Colonic mucosa (tissue), 4 donors: Measurements from ENCODE around the gene UBE2Q2. TPM values are rescaled to one million over a fixed set of nuclear protein-coding genes. Genes with fewer than 3 reads are reported as not detected.
"Not testable (repeated sequence)": the region's sequence is repeated elsewhere in the genome, so short reads cannot be mapped to it uniquely, and the experiment has no call there.

Experiments used
- DNase-seq: peaks from one replicate; pipeline ENCODE4 v3.0.0-alpha.2; 2020
- H3K27ac ChIP-seq: fragments of 200-600 bp; one replicate; pipeline ENCODE4 v1.8.0; 2021
- H3K27me3 ChIP-seq: fragments of 200-600 bp; one replicate; pipeline ENCODE4 v1.8.0; 2021
- H3K36me3 ChIP-seq: fragments of 200-600 bp; one replicate; pipeline ENCODE4 v1.8.0; 2021
- H3K4me1 ChIP-seq: fragments of 200-600 bp; one replicate; pipeline ENCODE4 v1.8.0; 2021; ENCODE audit warnings: mild to moderate bottlenecking
- H3K4me3 ChIP-seq: fragments of 200-600 bp; one replicate; pipeline ENCODE4 v1.8.0; 2021
- H3K9ac ChIP-seq, 2 donors: one replicate each; pipeline ENCODE4 v1.7.0; 2013; ENCODE audit warnings: control low read depth in 2 of 2, low read depth in 2 of 2, low read length in 2 of 2
- H3K9me3 ChIP-seq: fragments of 200-600 bp; one replicate; pipeline ENCODE4 v1.8.0; 2021
- intact Hi-C: fragments of 100-400 bp; cut with DNase I; formaldehyde crosslinking; loops from one replicate; pipeline ENCODE4 v1.14.1; 2022
- total RNA-seq, 2 donors: library from RNA; stranded (reverse); fragmentation: NEBNext Ultra II Directional in 1 of 2; extraction: Animal tissue kit (Norgen Biotek cat#: 25700) in 1 of 2; gene quantifications; one replicate each; pipeline ENCODE4 v1.2.1, GENCODE V29; 2021
- TF ChIP-seq, protein P1 (sequence below): fragments of 200-600 bp; IDR thresholded peaks from one replicate; pipeline ENCODE4 v1.8.0; 2022; ENCODE audit warnings: antibody characterized with exemption, mild to moderate bottlenecking
- donor health status: healthy.
- donor health status: DM: no; HTN: no; CAD: no.
- donor health status: DM: no; HTN: no; CAD: no.

UBE2Q2 gene
- total RNA-seq, 2 donors from 2014 or later = 16.6 to 25.1 TPM

DNA sequence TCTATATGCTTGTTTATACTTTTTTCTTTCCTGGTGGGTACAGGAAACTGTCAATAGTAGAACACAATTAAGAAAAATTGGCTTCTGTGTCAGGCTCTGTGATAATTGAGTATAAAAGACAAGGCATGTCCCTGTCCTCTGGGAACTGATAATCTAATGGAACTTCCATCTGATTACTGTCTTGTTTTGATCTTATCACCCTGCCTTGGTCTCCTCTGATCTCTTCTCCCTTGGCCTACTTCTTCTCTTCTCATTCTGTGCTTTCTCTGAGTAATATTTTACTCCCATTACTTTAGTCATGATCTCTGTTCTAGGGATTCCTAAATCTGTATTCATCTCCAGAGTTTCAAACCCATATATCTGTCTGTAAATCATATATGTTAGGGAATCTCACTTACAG lies 14.6 kb downstream of the UBE2Q2 start:
- no peaks in the 10 kb centered on the region for H3K9me3 ChIP-seq
- no peak for DNase-seq
- intact Hi-C loops = no loop called here
- TF ChIP-seq, protein P1, sequence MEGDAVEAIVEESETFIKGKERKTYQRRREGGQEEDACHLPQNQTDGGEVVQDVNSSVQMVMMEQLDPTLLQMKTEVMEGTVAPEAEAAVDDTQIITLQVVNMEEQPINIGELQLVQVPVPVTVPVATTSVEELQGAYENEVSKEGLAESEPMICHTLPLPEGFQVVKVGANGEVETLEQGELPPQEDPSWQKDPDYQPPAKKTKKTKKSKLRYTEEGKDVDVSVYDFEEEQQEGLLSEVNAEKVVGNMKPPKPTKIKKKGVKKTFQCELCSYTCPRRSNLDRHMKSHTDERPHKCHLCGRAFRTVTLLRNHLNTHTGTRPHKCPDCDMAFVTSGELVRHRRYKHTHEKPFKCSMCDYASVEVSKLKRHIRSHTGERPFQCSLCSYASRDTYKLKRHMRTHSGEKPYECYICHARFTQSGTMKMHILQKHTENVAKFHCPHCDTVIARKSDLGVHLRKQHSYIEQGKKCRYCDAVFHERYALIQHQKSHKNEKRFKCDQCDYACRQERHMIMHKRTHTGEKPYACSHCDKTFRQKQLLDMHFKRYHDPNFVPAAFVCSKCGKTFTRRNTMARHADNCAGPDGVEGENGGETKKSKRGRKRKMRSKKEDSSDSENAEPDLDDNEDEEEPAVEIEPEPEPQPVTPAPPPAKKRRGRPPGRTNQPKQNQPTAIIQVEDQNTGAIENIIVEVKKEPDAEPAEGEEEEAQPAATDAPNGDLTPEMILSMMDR = no peak
- H3K27ac ChIP-seq = no peak overlapping the region
- no peak overlapping the region for H3K9ac ChIP-seq
- no peaks in the 10 kb centered on the region for H3K36me3 ChIP-seq
- no peak overlapping the region for H3K4me3 ChIP-seq
- no peaks in the 10 kb centered on the region for H3K4me1 ChIP-seq
- no peaks in the 10 kb centered on the region for H3K27me3 ChIP-seq

DNA sequence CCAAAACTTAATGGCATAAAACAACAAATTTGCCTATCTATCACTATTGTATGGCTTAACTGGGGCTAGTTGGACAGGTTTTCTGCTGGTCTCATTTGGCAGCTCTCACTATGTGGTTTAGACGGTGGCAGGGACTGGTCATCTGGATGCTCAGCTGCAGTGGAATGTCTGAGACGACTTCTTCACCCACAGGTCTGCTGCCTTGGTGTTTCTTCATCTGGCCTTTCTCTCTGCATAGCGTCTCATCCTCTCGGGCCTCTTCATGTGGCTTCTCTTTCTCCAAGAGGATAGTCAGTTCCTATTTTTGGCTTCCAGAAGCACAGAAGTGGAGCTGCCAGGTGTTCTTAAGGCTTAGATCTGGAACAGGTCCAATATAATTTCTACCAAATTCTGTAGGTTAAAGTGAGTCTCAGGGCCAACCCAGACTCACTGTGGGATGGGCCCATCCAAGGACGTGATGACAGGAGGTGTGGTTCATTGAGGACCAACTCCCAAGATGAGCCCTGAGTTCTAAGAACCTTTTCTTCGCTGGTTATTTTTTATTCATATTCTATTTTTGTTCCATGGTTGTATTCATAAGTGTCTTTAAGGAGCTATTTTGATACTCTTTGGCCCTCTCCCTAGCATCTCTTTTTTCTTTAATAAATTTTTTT lies 18.6 kb downstream of the UBE2Q2 start:
- intact Hi-C loops = no loop called here
- TF ChIP-seq, protein P1 = no peak
- no peak for DNase-seq
- Histone ChIP-seq H3K27ac (no peak overlapping the region), H3K27me3 (no peaks in the 10 kb centered on the region), H3K36me3 (no peaks in the 10 kb centered on the region), H3K4me3 (no peak overlapping the region), H3K9me3 (no peaks in the 10 kb centered on the region), H3K9ac (no peak overlapping the region), H3K4me1 (no peaks in the 10 kb centered on the region)

DNA sequence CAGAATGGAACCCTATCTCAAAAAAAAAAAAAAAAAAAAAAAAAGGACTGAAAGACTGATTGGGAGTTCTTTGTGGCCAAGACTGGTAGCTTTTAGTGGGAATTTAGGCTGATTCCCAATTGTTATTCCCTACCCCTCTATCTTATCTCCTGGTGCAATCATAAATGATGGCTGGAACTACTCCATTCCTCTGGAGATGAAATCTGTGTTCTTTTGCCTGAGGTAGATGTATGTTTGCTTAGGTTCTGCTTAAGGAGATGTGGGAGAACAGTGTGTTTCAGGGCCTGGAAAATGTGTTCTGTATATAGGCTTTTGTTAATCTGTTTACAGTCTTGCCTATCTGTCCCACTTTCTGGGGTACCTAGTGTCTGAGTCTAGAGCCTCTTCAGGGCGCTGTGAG lies 19.5 kb downstream of the UBE2Q2 start:
- H3K27ac ChIP-seq = no peak overlapping the region
- DNase-seq = no peak
- H3K4me3 ChIP-seq = no peak overlapping the region
- no peak overlapping the region for H3K9ac ChIP-seq
- no peaks in the 10 kb centered on the region for H3K9me3 ChIP-seq
- TF ChIP-seq, protein P1 = no peak
- no peaks in the 10 kb centered on the region for H3K27me3 ChIP-seq
- intact Hi-C loops = no loop called here
- no peaks in the 10 kb centered on the region for H3K4me1 ChIP-seq
- no peaks in the 10 kb centered on the region for H3K36me3 ChIP-seq

DNA sequence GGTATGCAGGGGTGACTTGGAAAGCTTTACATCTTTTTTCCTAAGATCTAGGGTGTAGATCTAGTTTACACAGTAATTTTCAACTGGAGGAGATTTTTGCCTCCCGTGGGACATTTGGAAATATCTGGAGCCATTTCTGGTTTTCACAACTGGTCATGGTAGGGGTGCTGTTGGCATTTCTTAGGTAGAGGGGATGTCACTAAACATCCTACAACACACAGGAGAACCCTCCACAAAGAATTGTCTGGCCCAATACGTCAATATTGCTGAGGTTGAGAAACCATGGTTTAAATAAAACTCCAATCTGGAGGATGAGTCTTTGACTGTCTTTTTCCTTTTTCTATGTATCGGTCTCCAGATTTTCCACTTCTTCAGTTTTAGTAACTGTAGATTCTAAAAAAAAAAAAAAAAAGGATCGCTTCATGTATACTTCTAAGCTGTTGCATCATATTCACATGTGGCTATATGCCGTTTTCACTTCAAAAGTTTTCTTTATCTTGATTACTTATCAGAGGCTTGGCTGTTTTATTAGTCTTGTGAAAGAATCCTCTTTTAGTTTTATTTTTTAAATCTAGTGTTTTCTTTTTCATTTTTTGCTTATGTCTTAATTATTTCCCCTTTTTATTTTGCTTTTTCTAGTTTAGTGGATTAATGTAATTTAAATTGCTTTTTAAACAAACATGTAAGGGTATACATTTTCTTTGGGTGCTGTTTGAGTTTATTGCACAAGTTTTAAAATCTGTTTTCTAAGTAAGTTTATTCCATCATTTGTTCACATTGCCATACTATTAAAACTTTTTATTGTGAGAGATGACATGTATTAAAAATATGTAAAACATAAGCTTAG lies 21.2 kb downstream of the UBE2Q2 start:
- intact Hi-C loops = no loop called here
- Histone ChIP-seq H3K9me3 (no peaks in the 10 kb centered on the region), H3K4me3 (no peak overlapping the region), H3K27ac (no peak overlapping the region), H3K4me1 (no peaks in the 10 kb centered on the region), H3K36me3 (no peaks in the 10 kb centered on the region), H3K9ac (no peak overlapping the region), H3K27me3 (no peaks in the 10 kb centered on the region)
- no peak for DNase-seq
- TF ChIP-seq, protein P1 = no peak

DNA sequence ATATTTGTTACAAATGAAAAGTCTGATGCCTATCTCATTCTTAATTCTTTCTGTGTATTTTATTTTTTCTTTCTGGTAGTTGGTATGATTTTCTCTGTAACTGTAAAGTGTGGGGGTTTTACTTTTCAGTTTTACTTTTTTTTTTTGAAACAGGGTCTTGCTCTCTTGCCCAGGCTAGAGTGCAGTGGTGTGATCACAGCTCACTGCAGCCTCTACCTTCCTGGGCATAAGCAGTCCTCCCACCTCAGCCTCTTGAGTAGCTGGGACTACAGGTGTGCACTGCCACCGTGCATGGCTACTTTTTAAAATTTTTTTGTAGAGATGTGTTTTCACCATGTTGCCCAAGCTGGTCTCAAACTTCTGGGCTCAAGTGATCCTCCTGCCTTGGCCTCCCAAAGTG lies 22.8 kb downstream of the UBE2Q2 start:
- H3K27me3 ChIP-seq, H3K27ac ChIP-seq, H3K9ac ChIP-seq, H3K9me3 ChIP-seq, intact Hi-C loops, H3K4me3 ChIP-seq, H3K4me1 ChIP-seq, DNase-seq, H3K36me3 ChIP-seq: not testable (repeated sequence)

DNA sequence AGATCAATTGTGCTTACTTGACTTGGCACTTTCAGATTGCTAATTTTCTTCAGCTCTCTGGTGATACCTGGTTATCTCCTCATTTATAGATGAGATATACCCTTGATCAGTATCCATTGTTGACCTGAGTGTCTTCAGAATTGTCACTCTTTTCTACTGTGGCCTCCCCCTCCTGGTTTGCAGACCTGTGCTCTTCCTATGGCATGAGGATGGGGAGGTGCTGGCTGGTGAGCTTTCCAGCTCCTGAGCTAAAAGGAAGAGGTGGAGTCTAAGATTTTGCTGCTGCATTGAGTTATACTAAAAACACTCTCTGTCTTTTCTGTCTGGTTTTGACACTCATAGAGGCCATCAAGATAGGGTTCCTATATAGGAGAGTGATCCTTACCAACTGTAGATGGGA lies 23.7 kb downstream of the UBE2Q2 start:
- DNase-seq = no peak
- Histone ChIP-seq H3K27me3 (no peaks in the 10 kb centered on the region), H3K4me1 (no peaks in the 10 kb centered on the region)

More for the DNA sequence above, 23.7 kb downstream of the UBE2Q2 start:
- no peak overlapping the region for H3K4me3 ChIP-seq
- no peaks in the 10 kb centered on the region for H3K9me3 ChIP-seq
- intact Hi-C loops = no loop called here
- H3K27ac ChIP-seq = no peak overlapping the region
- H3K36me3 ChIP-seq = no peaks in the 10 kb centered on the region
- TF ChIP-seq, protein P1 = no peak
- H3K9ac ChIP-seq = no peak overlapping the region
